ENCODE results near the gene FAM216A.
"Not testable (repeated sequence)": the region's sequence is repeated elsewhere in the genome, so short reads cannot be mapped to it uniquely, and the experiment has no call there.

Gene FAM216A, protein sequence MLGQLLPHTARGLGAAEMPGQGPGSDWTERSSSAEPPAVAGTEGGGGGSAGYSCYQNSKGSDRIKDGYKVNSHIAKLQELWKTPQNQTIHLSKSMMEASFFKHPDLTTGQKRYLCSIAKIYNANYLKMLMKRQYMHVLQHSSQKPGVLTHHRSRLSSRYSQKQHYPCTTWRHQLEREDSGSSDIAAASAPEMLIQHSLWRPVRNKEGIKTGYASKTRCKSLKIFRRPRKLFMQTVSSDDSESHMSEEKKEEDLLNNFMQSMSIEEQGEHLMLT

DNA sequence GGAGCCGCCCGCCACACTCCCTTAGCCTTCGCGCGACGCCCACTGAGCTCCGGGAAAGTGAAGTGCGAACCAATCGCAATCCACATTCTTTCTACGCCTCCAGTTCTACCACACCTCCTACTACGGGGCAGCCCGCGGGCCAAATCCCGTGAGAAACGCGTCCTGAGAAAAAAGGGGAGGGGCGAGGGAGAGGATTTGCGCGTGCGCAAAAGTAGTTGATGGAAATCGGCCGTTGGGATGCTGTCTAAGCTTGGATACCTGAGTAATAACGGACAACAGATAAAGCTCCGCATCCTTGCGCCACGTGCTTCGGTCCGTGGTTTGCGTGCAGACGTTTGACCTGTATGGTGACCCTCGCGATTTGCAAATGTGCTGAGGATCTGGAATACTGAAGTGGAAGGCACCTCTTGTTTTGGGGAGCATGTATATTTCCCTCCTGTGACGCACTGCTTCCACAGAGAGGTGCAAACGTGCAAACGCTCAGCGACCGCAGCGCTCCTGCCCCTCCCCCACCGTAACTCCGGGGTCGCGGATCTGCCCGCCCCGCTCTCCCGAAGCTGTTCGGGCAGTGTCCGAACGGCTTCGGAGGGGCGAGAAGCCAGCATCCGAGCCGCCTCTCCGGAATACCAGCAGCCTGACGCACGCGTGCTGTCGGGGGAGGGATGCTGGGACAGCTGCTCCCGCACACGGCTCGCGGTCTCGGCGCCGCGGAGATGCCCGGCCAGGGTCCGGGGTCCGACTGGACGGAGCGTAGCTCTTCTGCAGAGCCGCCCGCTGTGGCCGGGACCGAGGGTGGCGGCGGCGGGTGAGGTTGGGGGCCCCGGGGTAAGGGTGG lies at the start of gene FAM216A, which contains the start of gene GPN3:
Gene FAM216A, plus strand, starts transcription at position 632 of the 835 bp plus-strand sequence. Its CDS starts 31 bp downstream, at position 663.
Gene GPN3, minus strand, starts transcription at position 44 of the 835 bp plus-strand sequence. CDS start 54 bp downstream, outside the sequence.
- peak within 1 kb of the TSS; percentile 99 for H3K4me2 ChIP-seq (ENCODE audit: low read depth, low read length, poor library complexity, severe bottlenecking)
- H4K20me1 ChIP-seq (ENCODE audit: insufficient read depth, low read length, poor library complexity, severe bottlenecking), result peaks cover 11% of the 10 kb centered on the region
- H3K36me3 ChIP-seq (ENCODE audit: insufficient read depth, low read length), result peaks cover 4% of the 10 kb centered on the region; the same call in 1 of the 2 replicates
- peak within 1 kb of the TSS; percentile 96 for H3K9ac ChIP-seq (ENCODE audit: low read depth, low read length, poor library complexity, severe bottlenecking)
- H3K4me1 ChIP-seq (ENCODE audit: insufficient read depth, low read length, poor library complexity, severe bottlenecking), result peaks cover 30% of the 10 kb centered on the region
- H3K9me2 ChIP-seq (replicated peaks; ENCODE audit: low read depth, low read length), result no peaks in the 10 kb centered on the region
- H3K9me3 ChIP-seq (ENCODE audit: insufficient read depth, low read depth, low read length), result no peaks in the 10 kb centered on the region
- H2AFZ ChIP-seq (ENCODE audit: low read length), result peak within 1 kb of the TSS; percentile 93
- peak within 1 kb of the TSS; percentile 88 for H3K4me3 ChIP-seq (ENCODE audit: low read length, poor library complexity, severe bottlenecking)
- TF ChIP-seq EZH2phosphoT487 (IDR thresholded peaks at IDR 0.05; ENCODE audit: borderline replicate concordance), result no peak
- TF ChIP-seq, protein P1, sequence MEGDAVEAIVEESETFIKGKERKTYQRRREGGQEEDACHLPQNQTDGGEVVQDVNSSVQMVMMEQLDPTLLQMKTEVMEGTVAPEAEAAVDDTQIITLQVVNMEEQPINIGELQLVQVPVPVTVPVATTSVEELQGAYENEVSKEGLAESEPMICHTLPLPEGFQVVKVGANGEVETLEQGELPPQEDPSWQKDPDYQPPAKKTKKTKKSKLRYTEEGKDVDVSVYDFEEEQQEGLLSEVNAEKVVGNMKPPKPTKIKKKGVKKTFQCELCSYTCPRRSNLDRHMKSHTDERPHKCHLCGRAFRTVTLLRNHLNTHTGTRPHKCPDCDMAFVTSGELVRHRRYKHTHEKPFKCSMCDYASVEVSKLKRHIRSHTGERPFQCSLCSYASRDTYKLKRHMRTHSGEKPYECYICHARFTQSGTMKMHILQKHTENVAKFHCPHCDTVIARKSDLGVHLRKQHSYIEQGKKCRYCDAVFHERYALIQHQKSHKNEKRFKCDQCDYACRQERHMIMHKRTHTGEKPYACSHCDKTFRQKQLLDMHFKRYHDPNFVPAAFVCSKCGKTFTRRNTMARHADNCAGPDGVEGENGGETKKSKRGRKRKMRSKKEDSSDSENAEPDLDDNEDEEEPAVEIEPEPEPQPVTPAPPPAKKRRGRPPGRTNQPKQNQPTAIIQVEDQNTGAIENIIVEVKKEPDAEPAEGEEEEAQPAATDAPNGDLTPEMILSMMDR (conservative IDR thresholded peaks at IDR 0.05; ENCODE audit: low read length), result no peak
- H3K27me3 ChIP-seq (ENCODE audit: insufficient read depth, low read length, poor library complexity, severe bottlenecking), result no peaks in the 10 kb centered on the region
- H3K79me2 ChIP-seq (ENCODE audit: insufficient read depth, low read length), result peaks cover 63% of the 10 kb centered on the region
- no peaks in the 10 kb centered on the region for H3F3A ChIP-seq (ENCODE audit: low read depth)

DNA sequence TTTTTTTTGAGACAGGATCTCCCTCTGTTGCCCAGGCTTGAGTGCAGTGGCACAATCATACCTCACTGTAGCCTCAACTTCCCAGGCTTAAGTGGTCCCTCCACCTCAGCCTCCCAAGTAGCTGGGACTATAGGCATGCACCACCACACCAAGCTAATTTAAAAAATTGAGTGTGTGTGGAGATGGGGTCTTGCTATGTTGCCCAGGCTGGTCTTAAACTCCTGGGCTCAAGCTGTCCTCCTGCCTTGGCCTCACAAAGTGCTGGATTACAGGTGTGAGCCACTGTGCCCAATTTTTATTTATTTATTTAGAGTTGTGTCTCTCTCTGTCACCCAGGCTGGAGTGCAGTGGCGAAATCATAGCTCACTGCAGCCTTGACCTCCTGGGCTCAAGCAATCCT lies 48.0 kb upstream of the FAM216A start:
- not testable (repeated sequence) for H3K4me1 ChIP-seq (ENCODE audit: insufficient read depth, low read length, poor library complexity, severe bottlenecking); H3K4me2 ChIP-seq (ENCODE audit: low read depth, low read length, poor library complexity, severe bottlenecking)

DNA sequence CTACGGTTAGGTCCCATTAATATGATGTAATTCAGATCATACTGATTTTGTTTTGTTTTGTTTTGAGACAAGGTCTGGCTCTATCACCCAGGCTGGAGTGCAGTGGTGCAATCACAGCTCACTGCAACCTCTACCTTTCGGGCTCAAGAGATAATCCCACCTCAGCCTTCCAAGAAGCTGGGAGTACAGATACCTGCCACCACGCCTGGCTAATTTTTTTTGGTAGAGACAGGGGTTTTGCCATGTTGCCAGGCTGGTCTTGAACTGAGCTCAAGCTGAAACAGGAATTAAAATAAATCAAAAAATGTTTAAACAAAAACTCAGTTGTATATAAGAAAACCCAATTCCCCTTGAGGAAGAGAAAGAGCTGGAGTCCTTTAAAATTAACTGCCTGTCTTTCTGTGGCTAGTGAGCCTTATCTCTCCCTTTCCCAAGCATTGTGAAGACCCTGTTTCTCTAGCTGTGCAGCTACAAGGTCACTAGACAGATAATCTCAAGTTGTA lies 47.4 kb upstream of the FAM216A start:
- H3K9ac ChIP-seq (ENCODE audit: low read depth, low read length, poor library complexity, severe bottlenecking), result no peak overlapping the region
- no peak overlapping the region for H3K4me3 ChIP-seq (ENCODE audit: low read length, poor library complexity, severe bottlenecking)
- no peaks in the 10 kb centered on the region for H4K20me1 ChIP-seq (ENCODE audit: insufficient read depth, low read length, poor library complexity, severe bottlenecking)
- H3K9me2 ChIP-seq (replicated peaks; ENCODE audit: low read depth, low read length), result no peaks in the 10 kb centered on the region
- TF ChIP-seq, protein P1 (conservative IDR thresholded peaks at IDR 0.05; ENCODE audit: low read length), result no peak
- no peak for TF ChIP-seq EZH2phosphoT487 (IDR thresholded peaks at IDR 0.05; ENCODE audit: borderline replicate concordance)
- H3K4me2 ChIP-seq (ENCODE audit: low read depth, low read length, poor library complexity, severe bottlenecking), result no peak overlapping the region
- H3K4me1 ChIP-seq (ENCODE audit: insufficient read depth, low read length, poor library complexity, severe bottlenecking), result no peaks in the 10 kb centered on the region
- no peaks in the 10 kb centered on the region for H3K27me3 ChIP-seq (ENCODE audit: insufficient read depth, low read length, poor library complexity, severe bottlenecking)
- H2AFZ ChIP-seq (ENCODE audit: low read length), result no peak overlapping the region
- no peaks in the 10 kb centered on the region for H3F3A ChIP-seq (ENCODE audit: low read depth)
- no peaks in the 10 kb centered on the region for H3K36me3 ChIP-seq (ENCODE audit: insufficient read depth, low read length)
- no peaks in the 10 kb centered on the region for H3K79me2 ChIP-seq (ENCODE audit: insufficient read depth, low read length)
- H3K9me3 ChIP-seq (ENCODE audit: insufficient read depth, low read depth, low read length), result no peaks in the 10 kb centered on the region

More for the DNA sequence above, 48.0 kb upstream of the FAM216A start:
- not testable (repeated sequence) for H3K79me2 ChIP-seq (ENCODE audit: insufficient read depth, low read length); H4K20me1 ChIP-seq (ENCODE audit: insufficient read depth, low read length, poor library complexity, severe bottlenecking); H3K27me3 ChIP-seq (ENCODE audit: insufficient read depth, low read length, poor library complexity, severe bottlenecking); H3K4me3 ChIP-seq (ENCODE audit: low read length, poor library complexity, severe bottlenecking); H3K9ac ChIP-seq (ENCODE audit: low read depth, low read length, poor library complexity, severe bottlenecking); H3K9me3 ChIP-seq (ENCODE audit: insufficient read depth, low read depth, low read length); H3F3A ChIP-seq (ENCODE audit: low read depth); H3K9me2 ChIP-seq (replicated peaks; ENCODE audit: low read depth, low read length); H2AFZ ChIP-seq (ENCODE audit: low read length); H3K36me3 ChIP-seq (ENCODE audit: insufficient read depth, low read length)
